Glutamatergic neuron (in vitro differentiated cells): ENCODE results near the gene ADD2. TPM values are rescaled to one million over a fixed set of nuclear protein-coding genes. Genes with fewer than 3 reads are reported as not detected.
A peak's percentile ranks its signal among the peaks of the same experiment; 100 is the strongest.

Experiments used
- DNase-seq: peaks from one replicate; pipeline ENCODE4 v3.0.0; 2022
- H3K27ac Mint-ChIP-seq: one replicate; pipeline ENCODE4 v1.8.0; 2020; ENCODE audit warnings: mild to moderate bottlenecking, mixed read lengths, inconsistent platforms; ENCODE audit not compliant: unreplicated experiment
- H3K27me3 Mint-ChIP-seq: one replicate; pipeline ENCODE4 v1.8.0; 2020; ENCODE audit warnings: mild to moderate bottlenecking, moderate library complexity, mixed read lengths, inconsistent platforms; ENCODE audit not compliant: unreplicated experiment
- H3K36me3 Mint-ChIP-seq: one replicate; pipeline ENCODE4 v1.8.0; 2020; ENCODE audit warnings: mild to moderate bottlenecking, mixed read lengths, inconsistent platforms; ENCODE audit not compliant: unreplicated experiment
- H3K4me1 Mint-ChIP-seq: one replicate; pipeline ENCODE4 v1.8.0; 2020; ENCODE audit warnings: mild to moderate bottlenecking, low read depth, mixed read lengths, inconsistent platforms; ENCODE audit not compliant: unreplicated experiment
- H3K4me3 Mint-ChIP-seq: one replicate; pipeline ENCODE4 v1.8.0; 2020; ENCODE audit warnings: mild to moderate bottlenecking, mixed read lengths, inconsistent platforms; ENCODE audit not compliant: unreplicated experiment
- H3K9me3 Mint-ChIP-seq: one replicate; pipeline ENCODE4 v1.8.0; 2020; ENCODE audit warnings: mild to moderate bottlenecking, moderate library complexity, mixed read lengths, inconsistent platforms; ENCODE audit not compliant: unreplicated experiment
- total RNA-seq: library from RNA; stranded (reverse); fragmentation: NEBNext Ultra II Directional; extraction: Animal tissue kit (Norgen Biotek cat#: 25700); gene quantifications from one replicate; pipeline ENCODE4 v1.2.1, GENCODE V29; 2021; ENCODE audit not compliant: unreplicated experiment
- TF ChIP-seq, protein P1 (sequence below): fragments of 200-600 bp; sonication (generic); IDR thresholded peaks from one replicate; pipeline ENCODE4 v1.5.0; 2021; ENCODE audit not compliant: partially characterized antibody, unreplicated experiment

ADD2 gene
- total RNA-seq, 1 donor from 2014 or later, result 373 TPM

DNA sequence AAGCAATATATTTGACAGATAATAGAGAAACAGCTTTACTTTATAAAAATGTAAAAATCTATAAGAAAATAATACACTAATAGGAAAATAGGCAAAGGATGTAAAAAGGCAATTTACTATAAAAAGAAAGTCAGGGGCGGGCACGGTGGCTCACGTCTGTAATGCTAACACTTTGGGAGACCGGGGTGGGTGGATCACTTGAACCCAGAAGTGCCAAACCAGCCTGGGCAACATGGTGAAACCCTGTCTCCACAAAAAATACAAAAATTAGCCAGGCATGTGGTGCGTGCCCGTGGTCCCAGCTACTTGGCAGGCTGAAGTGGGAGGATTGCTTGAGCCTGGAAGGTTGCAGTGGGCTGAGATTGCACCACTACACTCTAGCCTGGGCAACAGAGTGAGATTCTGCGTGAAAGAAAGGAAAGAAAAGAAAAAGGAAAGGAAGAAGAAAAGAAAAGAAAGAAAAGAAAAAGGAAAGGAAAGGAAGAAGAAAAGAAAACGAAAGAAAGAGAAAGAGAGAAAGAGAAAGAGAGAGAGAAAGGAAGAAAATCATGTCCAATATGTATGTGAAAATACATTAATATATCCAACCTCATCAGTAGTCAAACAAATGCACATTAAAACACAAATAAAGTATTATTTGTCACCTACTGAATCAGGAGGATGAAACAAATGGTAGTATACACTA, 65.1 kb downstream of the ADD2 start:
- TF ChIP-seq, protein P1, sequence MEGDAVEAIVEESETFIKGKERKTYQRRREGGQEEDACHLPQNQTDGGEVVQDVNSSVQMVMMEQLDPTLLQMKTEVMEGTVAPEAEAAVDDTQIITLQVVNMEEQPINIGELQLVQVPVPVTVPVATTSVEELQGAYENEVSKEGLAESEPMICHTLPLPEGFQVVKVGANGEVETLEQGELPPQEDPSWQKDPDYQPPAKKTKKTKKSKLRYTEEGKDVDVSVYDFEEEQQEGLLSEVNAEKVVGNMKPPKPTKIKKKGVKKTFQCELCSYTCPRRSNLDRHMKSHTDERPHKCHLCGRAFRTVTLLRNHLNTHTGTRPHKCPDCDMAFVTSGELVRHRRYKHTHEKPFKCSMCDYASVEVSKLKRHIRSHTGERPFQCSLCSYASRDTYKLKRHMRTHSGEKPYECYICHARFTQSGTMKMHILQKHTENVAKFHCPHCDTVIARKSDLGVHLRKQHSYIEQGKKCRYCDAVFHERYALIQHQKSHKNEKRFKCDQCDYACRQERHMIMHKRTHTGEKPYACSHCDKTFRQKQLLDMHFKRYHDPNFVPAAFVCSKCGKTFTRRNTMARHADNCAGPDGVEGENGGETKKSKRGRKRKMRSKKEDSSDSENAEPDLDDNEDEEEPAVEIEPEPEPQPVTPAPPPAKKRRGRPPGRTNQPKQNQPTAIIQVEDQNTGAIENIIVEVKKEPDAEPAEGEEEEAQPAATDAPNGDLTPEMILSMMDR, result no peak
- no peaks in the 10 kb centered on the region for H3K36me3 Mint-ChIP-seq
- H3K27me3 Mint-ChIP-seq, result peaks cover 7% of the 10 kb centered on the region
- DNase-seq, result no peak
- peaks cover 19% of the 10 kb centered on the region for H3K9me3 Mint-ChIP-seq
- peaks cover 39% of the 10 kb centered on the region for H3K4me1 Mint-ChIP-seq
- peak overlapping the region; percentile 1 for H3K27ac Mint-ChIP-seq
- H3K4me3 Mint-ChIP-seq, result no peak overlapping the region

DNA sequence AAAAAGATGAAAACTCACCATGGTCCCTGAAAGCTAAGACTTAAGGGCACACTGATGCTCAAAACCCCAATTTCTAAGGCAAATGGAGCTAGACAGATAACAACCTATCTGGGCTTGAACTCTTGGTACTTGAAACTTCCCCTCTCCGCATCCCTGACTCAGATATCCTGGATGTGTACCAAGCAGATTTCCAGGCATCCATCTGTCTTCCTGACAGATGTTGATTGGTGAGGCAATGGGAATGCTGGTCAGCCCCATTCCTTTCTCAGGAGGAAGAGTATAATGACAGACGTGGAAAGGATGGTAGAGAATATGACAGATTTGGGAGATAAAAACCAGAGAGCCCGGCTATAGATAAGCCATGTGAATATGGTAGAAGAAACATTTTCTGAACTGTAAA, 69.2 kb downstream of the ADD2 start:
- H3K9me3 Mint-ChIP-seq, result peaks cover 22% of the 10 kb centered on the region
- TF ChIP-seq, protein P1, result no peak
- H3K27me3 Mint-ChIP-seq, result peaks cover 17% of the 10 kb centered on the region
- peak overlapping the region; percentile 92 for H3K27ac Mint-ChIP-seq
- H3K36me3 Mint-ChIP-seq, result peaks cover 20% of the 10 kb centered on the region
- H3K4me3 Mint-ChIP-seq, result peak overlapping the region; percentile 65
- DNase-seq, result no peak
- H3K4me1 Mint-ChIP-seq, result peaks cover 35% of the 10 kb centered on the region

DNA sequence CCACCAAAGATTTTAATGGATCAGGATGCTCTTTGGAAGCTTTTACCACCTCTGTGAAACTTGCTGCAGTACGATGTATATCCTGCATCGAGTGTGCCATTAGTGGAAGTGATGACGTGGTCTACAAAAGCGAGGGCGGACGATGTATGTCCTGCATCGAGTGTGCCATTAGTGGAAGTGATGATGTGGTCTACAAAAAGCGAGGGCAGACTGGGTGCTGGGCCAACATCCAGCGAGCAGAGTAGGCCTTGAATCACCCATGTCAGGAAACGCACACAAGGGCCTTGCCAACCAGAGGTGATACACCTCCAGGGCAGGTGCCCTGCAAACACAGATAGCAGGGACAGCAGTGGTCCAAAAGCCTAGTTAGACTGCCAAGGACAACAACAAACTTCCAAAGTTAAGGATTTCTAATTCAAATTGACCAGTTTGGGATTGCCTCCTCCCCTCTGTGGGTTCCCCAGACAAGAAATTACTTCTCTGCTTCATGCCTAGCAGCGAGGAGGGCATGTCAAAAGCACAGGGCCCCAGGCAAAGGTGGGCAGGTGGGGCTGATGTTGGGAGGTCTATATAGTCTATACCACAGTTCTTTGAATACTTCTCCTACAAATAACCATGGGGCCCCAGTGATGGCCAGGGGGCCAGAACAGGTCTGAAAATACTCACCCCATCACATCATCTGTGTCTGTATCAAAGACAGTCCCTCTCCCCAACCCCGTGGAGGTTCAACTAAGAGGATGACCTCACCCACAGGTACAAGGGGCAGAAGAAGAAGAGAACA, 70.2 kb downstream of the ADD2 start:
- Mint-ChIP-seq H3K4me3 (peak overlapping the region; percentile 14), H3K27me3 (peaks cover 15% of the 10 kb centered on the region), H3K27ac (peak overlapping the region; percentile 77), H3K36me3 (peaks cover 21% of the 10 kb centered on the region), H3K9me3 (peaks cover 19% of the 10 kb centered on the region), H3K4me1 (peaks cover 36% of the 10 kb centered on the region)
- TF ChIP-seq, protein P1, result no peak
- no peak for DNase-seq

DNA sequence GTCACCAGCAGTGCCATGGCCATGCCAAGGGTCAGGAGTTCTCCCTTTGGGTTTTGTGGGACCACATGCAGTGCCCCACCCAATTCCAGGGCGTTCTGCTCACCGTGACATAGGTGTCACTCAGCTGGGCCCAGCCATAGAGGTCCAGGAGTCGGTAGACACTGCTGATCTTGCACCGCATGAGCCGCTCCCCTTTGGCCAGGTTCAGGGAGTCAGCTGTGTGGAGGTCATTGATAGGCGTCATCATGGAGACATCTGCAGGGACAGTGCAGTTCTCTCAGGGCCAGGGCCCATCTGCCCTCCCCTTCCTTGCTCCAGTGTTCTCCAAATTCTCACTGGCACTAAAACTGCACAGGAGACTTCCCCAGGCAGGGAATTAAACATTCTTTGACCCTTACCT, 71.9 kb downstream of the ADD2 start:
- peaks cover 23% of the 10 kb centered on the region for H3K9me3 Mint-ChIP-seq
- no peak for DNase-seq
- peaks cover 15% of the 10 kb centered on the region for H3K27me3 Mint-ChIP-seq
- H3K27ac Mint-ChIP-seq, result no peak overlapping the region
- no peak overlapping the region for H3K4me3 Mint-ChIP-seq
- TF ChIP-seq, protein P1, result no peak
- peaks cover 36% of the 10 kb centered on the region for H3K4me1 Mint-ChIP-seq
- H3K36me3 Mint-ChIP-seq, result peaks cover 21% of the 10 kb centered on the region

DNA sequence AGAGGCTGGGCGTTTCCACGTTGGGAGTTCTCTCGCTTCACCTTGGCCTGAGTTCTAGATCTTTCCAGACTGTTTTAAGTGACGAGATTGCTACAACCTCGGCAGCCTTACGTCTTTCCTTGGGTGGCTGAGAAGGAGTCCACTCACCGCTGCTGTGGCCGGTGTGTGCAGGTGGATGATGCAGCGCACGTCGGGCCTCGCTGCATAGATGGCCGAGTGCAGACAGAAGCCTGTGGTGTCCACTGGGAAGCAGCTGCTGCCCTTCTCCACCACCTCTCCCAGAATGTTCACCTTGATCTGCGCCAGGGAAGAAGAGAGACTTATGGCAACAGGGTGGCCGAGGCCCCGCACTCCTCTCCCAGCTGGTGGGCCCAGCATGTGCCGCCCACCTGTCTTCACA, 75.7 kb downstream of the ADD2 start:
- Mint-ChIP-seq H3K4me3 (no peak overlapping the region), H3K9me3 (peaks cover 19% of the 10 kb centered on the region), H3K27ac (peak overlapping the region; percentile 45), H3K27me3 (peaks cover 19% of the 10 kb centered on the region), H3K36me3 (peaks cover 27% of the 10 kb centered on the region), H3K4me1 (peaks cover 18% of the 10 kb centered on the region)
- TF ChIP-seq, protein P1, result no peak
- no peak for DNase-seq
